ENCODE measurements around the gene PTCD2.
"Not testable (repeated sequence)": the region's sequence is repeated elsewhere in the genome, so short reads cannot be mapped to it uniquely, and the experiment has no call there.

PTCD2 gene

DNA sequence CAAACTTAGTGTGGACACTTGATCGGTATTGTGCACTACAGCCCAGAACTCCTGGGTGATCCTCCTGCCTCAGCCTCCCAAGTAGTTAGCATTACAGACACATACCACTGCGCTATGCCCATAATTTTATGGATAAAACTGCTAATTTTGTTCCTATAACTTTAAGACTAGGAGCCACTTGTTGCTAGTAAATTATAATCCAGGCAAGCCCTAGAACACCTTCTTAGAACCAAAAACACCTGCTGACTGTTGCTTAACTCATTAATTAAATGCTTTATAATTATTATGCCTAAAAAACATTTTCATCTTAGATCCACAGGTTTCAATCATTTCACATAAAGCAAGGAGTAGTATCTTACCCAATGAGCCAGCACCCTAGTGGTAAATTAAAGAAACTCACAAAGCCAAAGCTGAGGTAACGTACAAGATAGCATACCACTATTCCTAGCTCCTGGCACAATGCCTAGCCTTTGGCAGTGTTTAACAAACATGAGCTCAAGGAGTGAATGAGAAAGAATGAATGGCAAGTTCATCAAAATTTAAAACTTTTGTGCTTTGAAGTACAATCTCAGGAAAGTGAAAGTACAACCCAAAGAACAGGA is 5.5 kb upstream of the PTCD2 start:
- Histone ChIP-seq H3K9me3 (ENCODE audit: control insufficient read depth, insufficient read depth, low read length) (no peaks in the 10 kb centered on the region), H3K27me3 (ENCODE audit: control insufficient read depth, low read length) (no peaks in the 10 kb centered on the region), H3K4me1 (ENCODE audit: control insufficient read depth, low read length) (peaks cover 32% of the 10 kb centered on the region), H3K4me2 (ENCODE audit: low read length) (peak overlapping the region; percentile 21), H3K36me3 (ENCODE audit: control insufficient read depth, low read length) (peaks cover 88% of the 10 kb centered on the region), H4K20me1 (ENCODE audit: control insufficient read depth, insufficient read depth, low read depth, low read length) (peaks cover 3% of the 10 kb centered on the region; the same call in 1 of the 2 replicates), H3K79me2 (ENCODE audit: control insufficient read depth, low read length) (peaks cover 82% of the 10 kb centered on the region), H3K9me2 (replicated peaks; ENCODE audit: control insufficient read depth, low read length) (no peaks in the 10 kb centered on the region), H3K4me3 (ENCODE audit: low read length) (no peak overlapping the region), H3K27ac (ENCODE audit: low read depth, low read length) (no peak overlapping the region), H3F3A (ENCODE audit: control insufficient read depth, insufficient read depth) (peaks cover 18% of the 10 kb centered on the region)
- no peak for TF ChIP-seq EZH2phosphoT487 (IDR thresholded peaks at IDR 0.05; ENCODE audit: borderline replicate concordance, low read length)
- TF ChIP-seq, protein P1, sequence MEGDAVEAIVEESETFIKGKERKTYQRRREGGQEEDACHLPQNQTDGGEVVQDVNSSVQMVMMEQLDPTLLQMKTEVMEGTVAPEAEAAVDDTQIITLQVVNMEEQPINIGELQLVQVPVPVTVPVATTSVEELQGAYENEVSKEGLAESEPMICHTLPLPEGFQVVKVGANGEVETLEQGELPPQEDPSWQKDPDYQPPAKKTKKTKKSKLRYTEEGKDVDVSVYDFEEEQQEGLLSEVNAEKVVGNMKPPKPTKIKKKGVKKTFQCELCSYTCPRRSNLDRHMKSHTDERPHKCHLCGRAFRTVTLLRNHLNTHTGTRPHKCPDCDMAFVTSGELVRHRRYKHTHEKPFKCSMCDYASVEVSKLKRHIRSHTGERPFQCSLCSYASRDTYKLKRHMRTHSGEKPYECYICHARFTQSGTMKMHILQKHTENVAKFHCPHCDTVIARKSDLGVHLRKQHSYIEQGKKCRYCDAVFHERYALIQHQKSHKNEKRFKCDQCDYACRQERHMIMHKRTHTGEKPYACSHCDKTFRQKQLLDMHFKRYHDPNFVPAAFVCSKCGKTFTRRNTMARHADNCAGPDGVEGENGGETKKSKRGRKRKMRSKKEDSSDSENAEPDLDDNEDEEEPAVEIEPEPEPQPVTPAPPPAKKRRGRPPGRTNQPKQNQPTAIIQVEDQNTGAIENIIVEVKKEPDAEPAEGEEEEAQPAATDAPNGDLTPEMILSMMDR (IDR thresholded peaks at IDR 0.05; ENCODE audit: low read depth, low read length, poor library complexity, severe bottlenecking), result peak; percentile 33

DNA sequence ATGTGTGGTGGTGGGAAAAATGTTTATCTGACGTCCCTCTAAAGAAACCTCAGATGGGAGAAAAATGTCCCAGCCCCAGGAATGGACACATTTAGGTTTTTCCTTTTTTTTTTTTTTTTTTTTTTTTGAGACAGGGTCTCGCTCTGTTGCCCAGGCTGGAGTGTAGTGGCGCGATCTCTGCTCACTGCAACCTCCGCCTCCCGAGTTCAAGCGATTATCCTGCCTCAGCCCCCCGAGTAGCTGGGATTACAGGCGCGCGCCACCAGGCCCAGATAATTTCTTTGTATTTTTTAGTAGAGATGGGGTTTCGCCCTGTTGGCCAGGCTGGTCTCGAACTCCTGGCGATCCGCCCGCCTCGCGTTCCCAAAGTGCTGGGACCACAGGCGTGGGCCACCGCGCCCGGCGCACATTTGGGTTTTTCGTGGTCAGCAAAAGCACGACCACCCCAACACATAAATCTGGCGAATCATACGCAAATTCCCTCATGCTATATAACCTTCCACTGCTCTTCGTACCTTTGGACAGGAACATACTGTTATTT is 668 bp upstream of the PTCD2 start:
- H3K27me3 ChIP-seq (ENCODE audit: control insufficient read depth, low read length); H3K9me3 ChIP-seq (ENCODE audit: control insufficient read depth, insufficient read depth, low read length); H3K9me2 ChIP-seq (replicated peaks; ENCODE audit: control insufficient read depth, low read length); H4K20me1 ChIP-seq (ENCODE audit: control insufficient read depth, insufficient read depth, low read depth, low read length); H3F3A ChIP-seq (ENCODE audit: control insufficient read depth, insufficient read depth): not testable (repeated sequence)
- peak overlapping the region; percentile 75 for H3K27ac ChIP-seq (ENCODE audit: low read depth, low read length)
- H3K4me2 ChIP-seq (ENCODE audit: low read length), result peak overlapping the region; percentile 86
- peaks cover 72% of the 10 kb centered on the region for H3K79me2 ChIP-seq (ENCODE audit: control insufficient read depth, low read length)
- peak overlapping the region; percentile 100 for H3K4me3 ChIP-seq (ENCODE audit: low read length)
- peaks cover 71% of the 10 kb centered on the region for H3K36me3 ChIP-seq (ENCODE audit: control insufficient read depth, low read length)
- H3K4me1 ChIP-seq (ENCODE audit: control insufficient read depth, low read length), result peaks cover 40% of the 10 kb centered on the region

DNA sequence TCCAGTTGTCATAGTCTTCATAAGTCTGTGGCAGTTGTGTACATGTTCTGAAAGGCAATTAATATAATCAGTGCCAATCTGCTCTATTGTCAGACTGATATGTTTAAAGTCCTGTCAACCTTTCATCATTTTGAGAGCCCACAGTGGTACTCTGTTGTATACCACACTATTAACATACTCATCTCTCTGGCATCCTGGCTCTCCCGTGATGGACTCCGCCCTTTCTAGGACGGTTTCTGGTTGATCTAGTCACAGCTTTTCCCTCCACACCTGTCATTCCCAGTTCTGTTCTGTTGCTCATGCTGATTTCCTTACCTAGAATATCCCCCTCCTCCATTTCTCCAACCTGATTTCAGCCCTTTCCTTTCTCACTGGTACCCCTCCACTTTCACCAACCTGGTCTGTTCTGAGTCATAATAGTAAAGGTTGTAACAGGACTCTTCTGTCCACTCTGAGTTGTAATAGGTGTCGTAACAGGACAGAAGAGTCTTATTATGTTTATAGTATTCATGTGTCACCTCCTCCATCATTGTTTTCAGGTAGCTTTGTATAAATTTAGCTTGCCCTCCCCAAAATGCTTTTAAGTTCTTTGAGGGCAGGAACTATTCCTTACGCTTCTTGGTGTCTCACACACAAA is 4.1 kb downstream of the PTCD2 start:
- Histone ChIP-seq H3K27ac (ENCODE audit: low read depth, low read length) (no peak overlapping the region), H3K9me2 (replicated peaks; ENCODE audit: control insufficient read depth, low read length) (no peaks in the 10 kb centered on the region), H3K4me2 (ENCODE audit: low read length) (no peak overlapping the region), H3K79me2 (ENCODE audit: control insufficient read depth, low read length) (peaks cover 25% of the 10 kb centered on the region), H3K27me3 (ENCODE audit: control insufficient read depth, low read length) (no peaks in the 10 kb centered on the region), H4K20me1 (ENCODE audit: control insufficient read depth, insufficient read depth, low read depth, low read length) (no peaks in the 10 kb centered on the region; the same call in 1 of the 2 replicates), H3F3A (ENCODE audit: control insufficient read depth, insufficient read depth) (no peaks in the 10 kb centered on the region), H3K4me3 (ENCODE audit: low read length) (no peak overlapping the region), H3K4me1 (ENCODE audit: control insufficient read depth, low read length) (peaks cover 10% of the 10 kb centered on the region), H3K36me3 (ENCODE audit: control insufficient read depth, low read length) (peaks cover 75% of the 10 kb centered on the region), H3K9me3 (ENCODE audit: control insufficient read depth, insufficient read depth, low read length) (no peaks in the 10 kb centered on the region)
- TF ChIP-seq, protein P1 (IDR thresholded peaks at IDR 0.05; ENCODE audit: low read depth, low read length, poor library complexity, severe bottlenecking), result no peak
- no peak for TF ChIP-seq EZH2phosphoT487 (IDR thresholded peaks at IDR 0.05; ENCODE audit: borderline replicate concordance, low read length)

All from DOHH2 (cell line).